HUDEP-2 (cell line): ENCODE results near the gene CEP20.
"Not testable (repeated sequence)": the region's sequence is repeated elsewhere in the genome, so short reads cannot be mapped to it uniquely, and the experiment has no call there.

ENCODE experiments used
- DNase-seq, 76 experiments: peaks; one replicate each; lab custom pipeline; 2025; ENCODE audit not compliant: unreplicated experiment in 76 of 76; lab: John Stamatoyannopoulos, UW

CEP20 gene

GRCh38 chr16:15888072-15888976, at the start of gene CEP20:
TSS of gene CEP20 (minus strand) at chr16:15888603. CDS start at chr16:15888585, 18 bp downstream.
- peak; percentile 45 to 99 (median 98) for DNase-seq

GRCh38 chr16:15936809-15937208, 48.4 kb upstream of the CEP20 start:
- not testable (repeated sequence) for DNase-seq

GRCh38 chr16:15934991-15935390, 46.6 kb upstream of the CEP20 start:
- DNase-seq = no peak

- DNase-seq = no peak
These were observed 45.4 kb upstream of the CEP20 start for GRCh38 chr16:15933781-15934180.

GRCh38 chr16:15932939-15933338, 44.5 kb upstream of the CEP20 start:
- DNase-seq = no peak

GRCh38 chr16:15928261-15929104, 40.1 kb upstream of the CEP20 start:
- no peak for DNase-seq

- no peak for DNase-seq
These were observed 37.2 kb upstream of the CEP20 start for GRCh38 chr16:15925631-15926030.

GRCh38 chr16:15924996-15925395, 36.6 kb upstream of the CEP20 start:
- DNase-seq = no peak

- no peak for DNase-seq
These were observed 30.9 kb upstream of the CEP20 start for GRCh38 chr16:15919331-15919730.

GRCh38 chr16:15918314-15918713, 29.9 kb upstream of the CEP20 start:
- DNase-seq = not testable (repeated sequence)

GRCh38 chr16:15916323-15916722, 27.9 kb upstream of the CEP20 start:
- DNase-seq = no peak

GRCh38 chr16:15915555-15916081, 27.2 kb upstream of the CEP20 start:
- no peak for DNase-seq

GRCh38 chr16:15913046-15913698, 24.8 kb upstream of the CEP20 start:
- no peak for DNase-seq

GRCh38 chr16:15911198-15911597, 22.8 kb upstream of the CEP20 start:
- DNase-seq = no peak

GRCh38 chr16:15907863-15908478, 19.6 kb upstream of the CEP20 start:
- DNase-seq = peak in 28 of 76 experiments; percentile 1 to 45 (median 17)

GRCh38 chr16:15906439-15906838, 18.0 kb upstream of the CEP20 start:
- no peak for DNase-seq

- DNase-seq = no peak
These were observed 15.6 kb upstream of the CEP20 start for GRCh38 chr16:15903960-15904359.

GRCh38 chr16:15900901-15901500, 12.6 kb upstream of the CEP20 start:
- DNase-seq = no peak

- DNase-seq = no peak
These were observed 12.0 kb upstream of the CEP20 start for GRCh38 chr16:15900357-15900756.

- no peak for DNase-seq
These were observed 11.2 kb upstream of the CEP20 start for GRCh38 chr16:15899538-15900100.
